GM19043 (cell line): Measurements from ENCODE around the gene HMMR.
"Not testable (repeated sequence)": the region's sequence is repeated elsewhere in the genome, so short reads cannot be mapped to it uniquely, and the experiment has no call there.

ENCODE experiments used
- ATAC-seq: cut with Tn5 transposase; IDR thresholded peaks from one replicate; pipeline ENCODE4 v1.9.1; 2021; ENCODE audit warnings: low read depth; ENCODE audit not compliant: unreplicated experiment

Gene HMMR, protein sequence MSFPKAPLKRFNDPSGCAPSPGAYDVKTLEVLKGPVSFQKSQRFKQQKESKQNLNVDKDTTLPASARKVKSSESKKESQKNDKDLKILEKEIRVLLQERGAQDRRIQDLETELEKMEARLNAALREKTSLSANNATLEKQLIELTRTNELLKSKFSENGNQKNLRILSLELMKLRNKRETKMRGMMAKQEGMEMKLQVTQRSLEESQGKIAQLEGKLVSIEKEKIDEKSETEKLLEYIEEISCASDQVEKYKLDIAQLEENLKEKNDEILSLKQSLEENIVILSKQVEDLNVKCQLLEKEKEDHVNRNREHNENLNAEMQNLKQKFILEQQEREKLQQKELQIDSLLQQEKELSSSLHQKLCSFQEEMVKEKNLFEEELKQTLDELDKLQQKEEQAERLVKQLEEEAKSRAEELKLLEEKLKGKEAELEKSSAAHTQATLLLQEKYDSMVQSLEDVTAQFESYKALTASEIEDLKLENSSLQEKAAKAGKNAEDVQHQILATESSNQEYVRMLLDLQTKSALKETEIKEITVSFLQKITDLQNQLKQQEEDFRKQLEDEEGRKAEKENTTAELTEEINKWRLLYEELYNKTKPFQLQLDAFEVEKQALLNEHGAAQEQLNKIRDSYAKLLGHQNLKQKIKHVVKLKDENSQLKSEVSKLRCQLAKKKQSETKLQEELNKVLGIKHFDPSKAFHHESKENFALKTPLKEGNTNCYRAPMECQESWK

GRCh38 chr5:163460562-163461171, at the start of gene HMMR:
Gene HMMR (plus strand): TSS chr5:163460632. CDS start chr5:163460693, 61 bp downstream.
- no peak for ATAC-seq

GRCh38 chr5:163415673-163416072, 44.8 kb upstream of the HMMR start:
- not testable (repeated sequence) for ATAC-seq

DNA sequence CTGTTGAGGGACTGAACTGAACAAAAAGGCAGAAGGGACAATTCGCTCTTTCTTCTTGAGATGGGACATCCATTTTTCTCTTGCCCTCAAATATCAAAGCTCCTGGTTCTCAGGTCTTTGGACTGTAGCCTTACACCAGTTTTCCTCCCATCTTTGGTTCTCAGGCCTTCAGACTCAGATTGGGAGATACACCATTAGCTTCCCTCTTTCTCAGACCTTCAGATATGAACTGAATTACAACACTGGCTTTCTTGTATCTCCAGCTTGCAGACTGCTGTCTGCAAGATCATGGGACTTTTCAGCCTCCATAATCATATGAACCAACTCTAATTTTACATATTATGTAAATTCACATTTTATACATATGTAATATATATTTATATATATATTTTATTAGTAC, 35.6 kb upstream of the HMMR start:
- no peak for ATAC-seq

- not testable (repeated sequence) for ATAC-seq
These were observed 34.3 kb upstream of the HMMR start for GRCh38 chr5:163426128-163426527.

GRCh38 chr5:163432544-163432943, 27.9 kb upstream of the HMMR start:
- ATAC-seq, result no peak

GRCh38 chr5:163433271-163433670, 27.2 kb upstream of the HMMR start:
- no peak for ATAC-seq

DNA sequence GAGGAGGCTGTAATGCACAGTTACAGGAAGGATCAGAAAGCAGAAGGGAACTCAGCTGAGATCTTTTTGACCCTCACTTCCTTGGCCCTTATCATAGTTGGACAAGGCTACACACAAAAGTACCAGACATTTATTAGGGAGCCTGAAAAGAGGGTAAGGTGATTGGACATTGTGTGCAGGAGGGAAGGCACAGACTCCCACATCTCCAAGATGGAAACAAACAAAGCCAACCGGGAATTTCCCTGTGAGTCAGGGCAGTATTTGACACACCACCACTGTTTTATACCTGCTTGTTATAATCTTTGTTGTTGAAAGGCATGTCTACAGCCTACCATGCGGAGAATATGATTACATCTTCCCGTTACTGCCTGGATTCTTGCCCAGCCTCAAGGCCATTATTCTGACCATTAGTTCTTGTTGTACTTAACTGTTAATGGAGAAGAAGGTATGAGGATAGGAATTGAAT, 26.0 kb upstream of the HMMR start:
- ATAC-seq, result no peak

DNA sequence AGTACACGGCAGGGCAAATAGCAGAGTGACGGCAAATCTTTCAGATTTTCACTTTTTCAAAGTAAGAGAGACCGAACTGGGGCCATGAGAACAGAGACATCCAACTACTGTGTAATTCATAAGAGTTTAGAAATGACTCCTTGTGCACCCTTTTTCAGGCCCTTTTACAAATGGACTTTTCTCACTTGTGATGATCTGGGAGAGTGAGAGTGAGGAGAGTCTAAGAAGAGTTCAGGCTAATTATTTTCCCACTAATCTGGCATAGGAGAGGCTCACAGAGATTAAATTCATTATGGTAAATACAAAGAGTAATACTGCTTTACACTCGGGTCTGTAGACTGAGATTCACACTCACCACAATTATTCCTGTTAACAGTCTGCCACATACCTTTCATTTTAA, 23.9 kb upstream of the HMMR start:
- ATAC-seq, result no peak

- ATAC-seq, result no peak
These were observed 23.5 kb upstream of the HMMR start for GRCh38 chr5:163437011-163437308.

DNA sequence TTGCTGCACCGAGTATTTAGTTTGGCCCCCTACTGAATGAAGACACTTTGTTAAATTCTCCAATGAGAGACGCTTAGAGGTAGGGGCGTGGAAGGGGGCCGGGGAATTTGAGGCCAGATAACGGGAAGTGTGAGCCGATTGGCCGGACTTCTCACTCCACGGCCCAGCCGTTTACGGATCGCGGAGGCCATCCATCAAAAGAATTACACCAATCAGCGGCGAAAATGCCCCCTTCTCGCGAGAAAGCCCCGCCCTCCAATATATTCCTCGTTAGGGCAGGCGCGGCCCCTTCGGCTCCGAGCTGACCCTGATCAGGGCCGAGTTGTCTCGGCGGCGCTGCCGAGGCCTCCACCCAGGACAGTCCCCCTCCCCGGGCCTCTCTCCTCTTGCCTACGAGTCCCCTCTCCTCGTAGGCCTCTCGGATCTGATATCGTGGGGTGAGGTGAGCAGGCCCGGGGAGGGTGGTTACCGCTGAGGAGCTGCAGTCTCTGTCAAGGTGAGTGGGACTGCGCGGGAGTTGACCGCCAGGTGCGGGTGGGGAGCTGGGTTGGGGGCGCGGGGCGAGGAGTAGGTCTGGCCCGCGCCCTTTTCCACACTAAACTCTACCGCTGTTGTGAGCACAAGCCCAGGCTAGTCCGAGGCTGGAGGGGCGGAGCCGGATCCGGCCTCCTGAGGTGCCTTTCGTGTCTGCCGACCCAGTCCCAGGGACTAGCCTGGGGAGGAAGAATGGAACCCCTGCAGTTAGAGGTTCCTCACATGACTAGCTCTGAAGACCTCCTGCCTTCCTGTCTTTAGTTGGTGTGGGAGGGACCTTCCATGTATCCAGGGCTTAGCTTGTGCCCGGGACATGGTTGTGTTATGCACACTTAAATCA, 22.9 kb upstream of the HMMR start, which contains the start of gene CCNG1:
Gene CCNG1, plus strand, starts transcription at position 287 of the 874 bp plus-strand sequence. CDS start 1,662 bp downstream, outside the sequence.
- ATAC-seq, result peak; percentile 91

- ATAC-seq, result no peak
These were observed 21.4 kb upstream of the HMMR start for GRCh38 chr5:163439092-163439425.

GRCh38 chr5:163440954-163441353, 19.5 kb upstream of the HMMR start:
- ATAC-seq, result no peak

- no peak for ATAC-seq
These were observed 15.9 kb upstream of the HMMR start for GRCh38 chr5:163444526-163444925.

DNA sequence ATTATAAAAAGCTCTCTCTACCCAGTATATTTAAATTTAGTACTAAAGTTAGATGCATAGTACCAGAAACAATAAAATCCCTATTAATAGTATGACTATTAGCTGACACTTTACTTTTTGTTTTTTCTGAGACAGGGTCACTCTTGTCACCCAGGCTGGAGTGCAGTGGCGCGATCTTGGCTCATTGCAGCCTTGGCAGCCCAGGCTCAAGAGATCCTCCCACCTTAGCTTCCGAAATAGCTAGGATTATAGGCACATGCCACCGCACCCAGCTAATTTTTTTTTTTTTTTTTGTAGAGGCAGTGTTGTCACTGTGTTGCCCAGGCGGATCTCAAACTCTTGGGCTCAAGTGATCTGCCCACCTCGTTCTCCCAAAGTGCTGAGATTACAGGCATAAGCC, 15.1 kb upstream of the HMMR start:
- no peak for ATAC-seq

DNA sequence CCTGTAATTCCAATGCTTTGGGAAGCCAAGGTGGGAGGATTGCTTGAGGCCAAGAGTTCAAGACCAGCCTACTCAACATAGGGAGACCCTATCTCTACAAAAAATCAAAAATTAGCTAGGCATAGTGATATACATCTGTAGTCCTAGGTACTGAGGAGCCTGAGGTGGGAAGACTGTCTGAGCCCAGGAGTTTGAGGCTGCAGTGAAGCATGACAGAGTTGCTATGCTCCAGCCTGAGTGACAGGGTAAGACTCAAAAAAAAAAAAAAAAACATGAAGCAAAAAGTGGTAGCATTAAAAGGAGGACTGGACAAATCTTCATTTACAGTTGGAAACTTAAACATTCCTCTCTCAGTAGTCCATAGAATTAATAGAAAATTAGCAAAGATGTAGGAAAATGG, 13.2 kb upstream of the HMMR start:
- no peak for ATAC-seq

DNA sequence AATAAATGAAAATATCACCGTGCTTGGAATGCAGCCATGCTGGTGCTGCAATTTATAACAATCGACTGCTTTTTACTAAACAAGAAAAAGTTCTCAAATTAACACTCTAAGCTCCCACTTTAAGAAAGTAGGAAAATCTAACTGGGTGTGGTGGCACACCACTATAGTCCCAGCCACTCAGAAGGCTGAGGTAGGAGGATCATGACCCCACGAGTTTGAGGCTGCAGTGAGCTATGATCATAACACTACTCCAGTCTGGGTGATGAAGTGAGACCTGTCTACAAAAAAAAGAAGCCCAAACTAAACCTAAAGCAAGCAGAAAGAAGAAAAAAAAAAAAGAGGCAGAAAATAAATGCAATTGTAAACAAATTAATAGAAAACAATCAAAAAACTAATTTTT, 12.6 kb upstream of the HMMR start:
- ATAC-seq, result no peak

DNA sequence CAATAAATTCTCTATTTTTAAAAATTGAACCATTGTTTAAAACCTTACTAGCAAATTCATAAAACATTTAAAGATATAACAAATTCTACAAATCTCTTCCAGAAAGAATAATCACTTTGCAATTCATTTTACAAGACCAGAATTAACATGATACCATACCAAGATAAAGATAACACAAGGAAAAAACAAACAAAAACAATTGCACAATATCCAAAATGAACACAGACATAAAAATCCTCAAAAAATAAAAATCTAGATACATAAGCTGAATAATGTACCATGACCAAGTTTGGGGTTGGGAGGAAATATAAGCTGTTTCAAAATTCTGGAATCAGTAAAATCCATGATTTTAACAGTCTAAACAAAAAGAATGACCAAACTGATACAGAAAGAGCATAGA, 11.9 kb upstream of the HMMR start:
- ATAC-seq, result no peak

DNA sequence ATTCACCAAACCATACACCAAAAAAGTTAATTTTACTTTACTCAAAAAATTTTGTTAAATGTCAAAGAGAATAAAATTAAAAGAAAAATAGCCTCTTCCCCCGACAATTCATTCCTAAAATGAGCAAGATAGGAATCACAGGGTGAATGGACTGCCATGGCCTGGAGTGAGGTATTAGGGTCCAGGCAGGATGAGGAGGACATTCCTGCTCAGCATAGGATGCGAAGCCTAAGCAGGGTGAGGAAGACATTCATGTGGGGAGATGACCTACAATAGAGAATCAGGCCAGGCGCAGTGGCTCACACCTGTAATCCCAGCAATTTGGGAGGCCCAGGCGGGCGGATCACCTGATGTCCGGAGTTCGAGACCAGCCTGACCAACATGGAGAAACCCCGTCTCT, 8.9 kb upstream of the HMMR start:
- ATAC-seq, result no peak

- ATAC-seq, result no peak
These were observed 6.7 kb upstream of the HMMR start for GRCh38 chr5:163453705-163454104.

DNA sequence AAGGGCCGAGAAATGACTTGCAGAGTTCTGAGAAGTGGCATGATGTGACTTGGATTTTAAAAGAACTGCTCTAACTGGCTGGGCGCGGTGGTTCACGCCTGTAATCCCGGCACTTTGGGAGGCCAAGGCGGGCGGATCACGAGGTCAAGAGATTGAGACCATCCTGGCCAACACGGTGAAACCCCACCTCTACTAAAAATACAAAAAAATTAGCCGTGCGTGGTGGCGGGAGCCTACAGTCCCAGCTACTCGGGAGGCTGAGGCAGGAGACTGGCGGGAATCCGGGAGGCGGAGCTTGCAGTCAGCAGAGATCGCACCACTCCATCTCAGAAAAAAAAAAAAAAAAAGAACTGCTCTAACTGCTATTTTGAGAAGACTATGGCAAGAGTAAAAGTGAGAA, 5.0 kb upstream of the HMMR start:
- not testable (repeated sequence) for ATAC-seq
